ENCODE measurements around the gene PER2. TPM values are rescaled to one million over a fixed set of nuclear protein-coding genes. Genes with fewer than 3 reads are reported as not detected.

PER2 gene
- total RNA-seq, 1 donor from 2014 or later: 3.7 TPM

DNA sequence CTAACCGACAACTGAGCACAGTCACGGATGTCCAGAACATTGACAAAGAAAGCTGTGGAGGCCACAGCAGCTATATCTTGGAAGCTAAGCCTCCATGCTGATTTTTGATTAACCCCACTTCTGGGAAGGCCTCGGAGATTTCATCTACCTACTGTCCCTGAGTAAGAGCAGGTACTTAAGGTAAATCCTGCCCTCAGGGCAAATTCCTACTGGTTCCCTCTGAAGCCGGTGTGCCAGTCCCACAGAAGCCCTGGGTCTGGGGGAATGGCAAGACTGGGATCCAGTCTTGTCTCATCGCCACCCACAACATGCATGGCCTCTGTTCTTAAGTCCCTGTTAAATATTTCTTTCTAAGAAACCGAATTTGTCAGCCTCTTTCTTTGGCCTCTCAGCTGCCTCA lies 18.7 kb downstream of the PER2 start:
- H3K9me3 Mint-ChIP-seq (ENCODE audit: unreplicated experiment): no peaks in the 10 kb centered on the region
- no peak overlapping the region for H3K27ac Mint-ChIP-seq (ENCODE audit: unreplicated experiment)
- no peaks in the 10 kb centered on the region for H3K27me3 Mint-ChIP-seq (ENCODE audit: unreplicated experiment)
- H3K36me3 Mint-ChIP-seq (ENCODE audit: unreplicated experiment): peaks cover 19% of the 10 kb centered on the region
- TF ChIP-seq, protein P1, sequence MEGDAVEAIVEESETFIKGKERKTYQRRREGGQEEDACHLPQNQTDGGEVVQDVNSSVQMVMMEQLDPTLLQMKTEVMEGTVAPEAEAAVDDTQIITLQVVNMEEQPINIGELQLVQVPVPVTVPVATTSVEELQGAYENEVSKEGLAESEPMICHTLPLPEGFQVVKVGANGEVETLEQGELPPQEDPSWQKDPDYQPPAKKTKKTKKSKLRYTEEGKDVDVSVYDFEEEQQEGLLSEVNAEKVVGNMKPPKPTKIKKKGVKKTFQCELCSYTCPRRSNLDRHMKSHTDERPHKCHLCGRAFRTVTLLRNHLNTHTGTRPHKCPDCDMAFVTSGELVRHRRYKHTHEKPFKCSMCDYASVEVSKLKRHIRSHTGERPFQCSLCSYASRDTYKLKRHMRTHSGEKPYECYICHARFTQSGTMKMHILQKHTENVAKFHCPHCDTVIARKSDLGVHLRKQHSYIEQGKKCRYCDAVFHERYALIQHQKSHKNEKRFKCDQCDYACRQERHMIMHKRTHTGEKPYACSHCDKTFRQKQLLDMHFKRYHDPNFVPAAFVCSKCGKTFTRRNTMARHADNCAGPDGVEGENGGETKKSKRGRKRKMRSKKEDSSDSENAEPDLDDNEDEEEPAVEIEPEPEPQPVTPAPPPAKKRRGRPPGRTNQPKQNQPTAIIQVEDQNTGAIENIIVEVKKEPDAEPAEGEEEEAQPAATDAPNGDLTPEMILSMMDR (IDR thresholded peaks at IDR 0.05): no peak
- DNase-seq (ENCODE audit: extremely low spot score, unreplicated experiment): no peak
- H3K4me1 Mint-ChIP-seq (ENCODE audit: unreplicated experiment): no peaks in the 10 kb centered on the region
- no peak overlapping the region for H3K4me3 Mint-ChIP-seq (ENCODE audit: unreplicated experiment)

DNA sequence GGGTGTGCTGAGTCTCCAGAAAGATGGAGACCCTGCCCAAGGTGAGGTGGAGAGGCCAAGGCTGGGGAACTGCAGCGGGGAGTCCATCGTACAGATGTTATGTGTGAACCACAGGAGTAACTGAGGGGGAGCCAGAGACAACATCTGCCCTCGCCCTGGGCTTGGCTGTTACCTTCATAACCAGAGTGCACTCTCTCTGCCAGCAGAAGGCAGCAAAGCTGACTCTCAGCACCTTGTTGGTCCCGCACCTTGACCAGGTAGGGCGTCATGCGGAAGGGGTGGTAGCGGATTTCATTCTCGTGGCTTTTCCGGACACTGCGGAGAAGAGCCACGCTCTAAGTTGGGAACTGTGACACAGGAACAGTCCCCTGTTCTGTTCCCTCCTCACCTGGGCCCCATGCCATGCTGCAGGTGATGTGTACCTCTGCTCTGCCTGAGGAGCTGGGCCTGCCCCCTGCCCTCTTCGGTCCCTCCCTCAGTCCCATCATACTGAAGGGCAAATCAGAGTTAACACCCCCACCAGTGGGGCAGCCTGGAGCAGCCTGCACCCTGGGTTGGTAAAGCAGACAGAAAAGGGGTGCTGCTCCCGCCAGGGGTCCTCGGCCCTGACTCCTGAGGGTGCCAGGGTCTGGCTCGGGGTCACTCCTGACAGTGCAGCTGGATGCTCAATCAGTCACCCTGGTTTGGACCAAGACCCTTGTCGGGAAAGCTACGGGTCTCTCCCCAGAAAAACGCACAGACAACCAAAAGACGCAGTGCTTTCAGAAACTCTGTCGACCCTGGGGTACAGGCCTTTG lies 20.3 kb downstream of the PER2 start:
- Mint-ChIP-seq H3K27me3 (ENCODE audit: unreplicated experiment) (no peaks in the 10 kb centered on the region), H3K9me3 (ENCODE audit: unreplicated experiment) (no peaks in the 10 kb centered on the region), H3K4me3 (ENCODE audit: unreplicated experiment) (no peak overlapping the region), H3K4me1 (ENCODE audit: unreplicated experiment) (peaks cover 6% of the 10 kb centered on the region), H3K36me3 (ENCODE audit: unreplicated experiment) (peaks cover 12% of the 10 kb centered on the region), H3K27ac (ENCODE audit: unreplicated experiment) (no peak overlapping the region)
- no peak for DNase-seq (ENCODE audit: extremely low spot score, unreplicated experiment)
- TF ChIP-seq, protein P1 (IDR thresholded peaks at IDR 0.05): no peak

GRCh38 chr2:238267341-238267710 lies 21.1 kb downstream of the PER2 start:
- no peak overlapping the region for H3K27ac Mint-ChIP-seq (ENCODE audit: unreplicated experiment)

DNA sequence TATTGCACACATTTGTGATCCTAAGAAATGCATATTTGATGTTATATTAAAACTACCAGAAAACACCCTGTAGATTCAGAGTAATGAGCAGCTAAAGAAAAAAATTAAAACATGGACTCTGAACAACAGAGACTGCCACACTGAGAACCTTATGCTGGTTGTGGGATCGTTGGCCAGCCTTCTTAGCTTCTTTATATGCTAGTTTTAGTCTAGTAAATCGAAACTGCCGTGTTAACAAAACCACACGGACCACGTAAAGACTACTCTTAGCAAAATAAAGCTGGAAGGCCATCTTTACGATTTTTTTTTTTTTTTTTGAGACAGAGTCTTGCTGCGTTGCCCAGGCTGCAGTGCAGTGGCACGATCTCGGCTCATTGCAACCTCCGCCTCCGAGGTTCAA lies 22.8 kb downstream of the PER2 start:
- Mint-ChIP-seq H3K4me1 (ENCODE audit: unreplicated experiment) (peaks cover 9% of the 10 kb centered on the region), H3K27me3 (ENCODE audit: unreplicated experiment) (no peaks in the 10 kb centered on the region), H3K9me3 (ENCODE audit: unreplicated experiment) (no peaks in the 10 kb centered on the region), H3K36me3 (ENCODE audit: unreplicated experiment) (peaks cover 8% of the 10 kb centered on the region), H3K4me3 (ENCODE audit: unreplicated experiment) (no peak overlapping the region), H3K27ac (ENCODE audit: unreplicated experiment) (no peak overlapping the region)
- DNase-seq (ENCODE audit: extremely low spot score, unreplicated experiment): no peak
- TF ChIP-seq, protein P1 (IDR thresholded peaks at IDR 0.05): no peak

More at GRCh38 chr2:238267341-238267710, 21.1 kb downstream of the PER2 start:
- Mint-ChIP-seq H3K9me3 (ENCODE audit: unreplicated experiment) (no peaks in the 10 kb centered on the region), H3K36me3 (ENCODE audit: unreplicated experiment) (peaks cover 8% of the 10 kb centered on the region), H3K4me3 (ENCODE audit: unreplicated experiment) (no peak overlapping the region), H3K4me1 (ENCODE audit: unreplicated experiment) (peaks cover 9% of the 10 kb centered on the region), H3K27me3 (ENCODE audit: unreplicated experiment) (no peaks in the 10 kb centered on the region)
- no peak for DNase-seq (ENCODE audit: extremely low spot score, unreplicated experiment)
- TF ChIP-seq, protein P1 (IDR thresholded peaks at IDR 0.05): no peak

DNA sequence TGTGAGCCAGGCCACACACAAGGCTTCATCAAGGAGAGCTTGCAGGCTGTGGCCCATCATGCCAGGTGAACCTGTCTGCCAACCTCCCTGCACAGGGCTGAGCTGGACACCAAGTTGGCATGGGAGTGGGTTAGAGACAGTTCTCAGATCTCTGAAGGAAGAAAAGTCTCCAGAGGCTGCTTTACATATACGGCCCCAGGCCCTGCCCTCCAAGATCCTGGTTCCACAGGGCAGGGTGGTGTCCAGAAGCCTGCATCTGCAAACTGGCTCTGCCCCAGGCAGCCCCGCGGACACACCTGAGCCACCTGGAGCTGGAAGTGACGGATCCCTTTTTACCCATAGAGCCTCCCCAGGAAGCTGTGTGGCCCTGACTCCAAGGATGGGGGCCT lies 24.3 kb downstream of the PER2 start:
- no peak overlapping the region for H3K4me3 Mint-ChIP-seq (ENCODE audit: unreplicated experiment)
- TF ChIP-seq, protein P1 (IDR thresholded peaks at IDR 0.05): no peak
- H3K9me3 Mint-ChIP-seq (ENCODE audit: unreplicated experiment): no peaks in the 10 kb centered on the region
- DNase-seq (ENCODE audit: extremely low spot score, unreplicated experiment): no peak
- H3K4me1 Mint-ChIP-seq (ENCODE audit: unreplicated experiment): peaks cover 9% of the 10 kb centered on the region
- H3K27ac Mint-ChIP-seq (ENCODE audit: unreplicated experiment): no peak overlapping the region
- H3K36me3 Mint-ChIP-seq (ENCODE audit: unreplicated experiment): peaks cover 6% of the 10 kb centered on the region
- no peaks in the 10 kb centered on the region for H3K27me3 Mint-ChIP-seq (ENCODE audit: unreplicated experiment)
